HG03558 (cell line): ENCODE data around the gene SKI.

Experiments used
- ATAC-seq: cut with Tn5 transposase; IDR thresholded peaks from one replicate; pipeline ENCODE4 v1.9.1; 2021; ENCODE audit warnings: moderate number of reproducible peaks; ENCODE audit not compliant: unreplicated experiment; ENCODE audit errors: extremely low read depth

Gene SKI

DNA sequence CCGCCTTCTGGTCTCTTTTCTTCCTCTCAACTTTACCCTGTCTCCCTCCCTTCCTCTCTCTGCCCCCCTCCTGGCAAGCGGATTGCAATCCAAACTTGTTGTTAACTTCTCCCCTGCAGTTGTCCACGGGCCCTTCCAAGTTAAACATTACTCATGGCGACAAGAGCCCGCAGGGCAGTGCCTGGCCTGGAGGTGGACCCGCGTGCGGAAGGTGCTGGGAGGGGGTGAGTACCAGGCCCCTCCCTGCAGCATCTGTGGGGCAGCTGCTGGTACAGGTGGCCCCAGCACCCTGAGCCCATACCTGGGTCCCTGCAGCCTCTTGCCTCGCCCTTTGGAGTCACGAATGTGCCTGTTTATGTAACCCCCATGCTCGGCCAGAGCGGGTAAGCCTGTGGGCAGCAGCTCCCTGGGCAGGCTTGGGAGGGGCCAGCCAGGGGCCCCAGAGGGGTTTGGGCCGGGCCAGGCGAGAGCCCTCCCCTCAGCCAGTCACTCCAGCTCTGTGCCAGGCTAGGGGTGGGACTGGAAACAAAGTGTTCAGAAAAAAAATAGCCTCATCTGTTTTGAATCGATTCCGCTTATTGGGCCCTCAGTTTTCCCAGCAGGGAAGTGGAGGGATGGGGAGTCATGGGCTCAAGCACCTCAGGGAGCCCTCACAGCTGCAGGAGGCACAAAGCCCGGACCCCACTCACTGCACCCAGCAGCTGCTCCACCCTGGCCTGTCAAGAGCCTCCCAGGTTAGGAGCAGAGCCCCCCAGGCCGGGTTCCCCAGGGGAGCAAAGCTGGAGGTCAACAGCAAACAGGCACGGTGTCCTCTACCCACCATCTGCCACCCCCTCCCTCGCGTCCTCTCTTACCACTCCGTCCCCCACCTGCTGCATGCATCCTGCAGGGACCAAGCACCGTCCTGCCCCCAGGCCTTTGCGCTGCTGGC lies 19.5 kb upstream of the SKI start:
- ATAC-seq: no peak

DNA sequence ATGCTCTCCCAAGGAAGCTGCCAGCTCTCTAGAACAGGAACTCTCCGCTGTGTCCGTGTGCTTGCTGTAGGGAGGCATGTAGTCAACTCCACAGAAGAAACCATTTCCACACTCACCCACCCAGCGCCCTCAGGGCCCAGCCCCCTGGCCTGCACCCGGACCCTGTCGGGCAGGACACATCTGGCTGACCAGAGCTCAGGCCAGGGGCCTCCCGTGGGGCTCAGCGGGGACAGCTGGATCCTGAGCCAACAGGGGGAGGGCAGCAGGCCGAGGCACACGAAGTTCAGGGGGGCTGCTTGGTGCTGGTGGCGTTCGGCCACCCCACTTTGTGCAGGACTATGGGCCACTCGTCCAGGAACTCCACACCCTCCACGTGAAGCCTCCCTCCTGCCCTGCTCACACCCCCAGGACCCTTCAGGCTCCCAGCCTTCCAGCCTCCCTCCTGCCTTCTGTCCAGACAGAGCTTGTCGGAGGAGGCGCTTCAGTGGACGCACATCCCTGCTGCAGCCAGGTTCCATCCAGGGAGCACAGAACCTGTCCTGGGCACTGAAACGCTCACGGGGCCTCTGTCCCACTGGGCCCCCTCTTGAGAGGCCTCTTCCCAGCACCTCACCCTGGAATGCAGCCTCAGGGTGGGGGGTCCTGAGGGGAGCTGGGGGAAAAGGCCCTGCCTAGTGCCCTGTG lies 18.6 kb upstream of the SKI start:
- ATAC-seq: no peak

DNA sequence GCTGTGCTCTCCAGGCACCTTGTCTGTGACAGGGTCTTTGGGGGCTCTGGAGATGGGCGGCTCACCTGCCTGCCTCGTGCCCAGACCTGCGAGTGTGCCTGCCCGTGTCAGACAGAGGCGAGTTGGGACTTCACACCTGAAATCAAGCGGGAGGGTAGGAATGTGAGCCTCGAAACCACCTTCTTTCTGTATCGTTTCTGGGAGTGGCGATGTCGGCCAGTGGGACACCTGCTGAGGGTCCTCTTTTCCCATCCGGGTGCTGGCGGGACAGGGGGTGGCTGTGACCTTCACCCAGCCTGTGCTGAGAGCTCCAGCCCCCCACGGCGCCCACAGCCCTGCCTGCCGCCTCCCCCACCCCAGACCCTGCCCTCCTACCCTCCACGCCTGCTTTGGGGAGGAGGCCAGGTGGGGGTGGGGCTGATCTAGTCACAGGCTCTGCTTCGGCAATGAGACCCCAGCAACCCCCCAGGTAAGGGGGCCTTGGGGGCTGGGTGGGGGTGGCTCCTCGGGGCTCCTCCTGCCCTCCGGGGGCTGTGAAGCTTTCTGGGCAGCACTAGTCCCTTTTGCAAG lies 17.9 kb upstream of the SKI start:
- ATAC-seq: no peak

DNA sequence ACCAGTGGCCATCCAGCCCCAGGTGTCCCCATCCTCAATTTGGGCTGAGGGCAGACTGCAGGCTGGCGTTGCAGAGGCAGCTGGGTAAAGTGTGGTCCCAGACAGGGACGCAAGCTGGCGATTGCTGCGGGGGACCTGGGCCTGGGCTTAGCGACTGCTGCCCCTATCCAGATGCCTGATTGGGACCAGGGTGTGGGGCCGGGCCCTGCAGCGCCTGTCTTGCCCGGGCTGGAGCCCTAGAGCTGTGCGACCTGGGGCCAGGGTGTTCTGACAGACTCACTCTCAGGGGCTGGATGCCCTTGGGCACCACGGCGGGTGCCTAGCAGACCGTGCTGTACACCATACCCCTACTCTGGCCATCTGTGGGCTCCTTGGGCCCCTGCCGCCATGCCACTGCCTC lies 17.3 kb upstream of the SKI start:
- no peak for ATAC-seq

DNA sequence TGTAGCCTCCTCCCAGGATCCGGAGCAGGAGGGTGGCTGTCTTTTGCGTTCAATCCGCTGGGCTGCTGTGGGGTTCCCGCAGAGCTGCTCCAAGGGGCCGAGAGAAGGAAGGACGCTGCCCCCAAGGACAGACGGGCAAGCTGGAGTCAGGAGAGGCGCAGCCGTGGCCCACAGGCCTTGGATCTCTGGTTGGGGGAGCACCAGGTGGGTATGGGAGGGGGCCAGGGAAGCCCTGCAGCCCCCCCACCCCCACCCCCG lies 15.9 kb upstream of the SKI start:
- no peak for ATAC-seq

DNA sequence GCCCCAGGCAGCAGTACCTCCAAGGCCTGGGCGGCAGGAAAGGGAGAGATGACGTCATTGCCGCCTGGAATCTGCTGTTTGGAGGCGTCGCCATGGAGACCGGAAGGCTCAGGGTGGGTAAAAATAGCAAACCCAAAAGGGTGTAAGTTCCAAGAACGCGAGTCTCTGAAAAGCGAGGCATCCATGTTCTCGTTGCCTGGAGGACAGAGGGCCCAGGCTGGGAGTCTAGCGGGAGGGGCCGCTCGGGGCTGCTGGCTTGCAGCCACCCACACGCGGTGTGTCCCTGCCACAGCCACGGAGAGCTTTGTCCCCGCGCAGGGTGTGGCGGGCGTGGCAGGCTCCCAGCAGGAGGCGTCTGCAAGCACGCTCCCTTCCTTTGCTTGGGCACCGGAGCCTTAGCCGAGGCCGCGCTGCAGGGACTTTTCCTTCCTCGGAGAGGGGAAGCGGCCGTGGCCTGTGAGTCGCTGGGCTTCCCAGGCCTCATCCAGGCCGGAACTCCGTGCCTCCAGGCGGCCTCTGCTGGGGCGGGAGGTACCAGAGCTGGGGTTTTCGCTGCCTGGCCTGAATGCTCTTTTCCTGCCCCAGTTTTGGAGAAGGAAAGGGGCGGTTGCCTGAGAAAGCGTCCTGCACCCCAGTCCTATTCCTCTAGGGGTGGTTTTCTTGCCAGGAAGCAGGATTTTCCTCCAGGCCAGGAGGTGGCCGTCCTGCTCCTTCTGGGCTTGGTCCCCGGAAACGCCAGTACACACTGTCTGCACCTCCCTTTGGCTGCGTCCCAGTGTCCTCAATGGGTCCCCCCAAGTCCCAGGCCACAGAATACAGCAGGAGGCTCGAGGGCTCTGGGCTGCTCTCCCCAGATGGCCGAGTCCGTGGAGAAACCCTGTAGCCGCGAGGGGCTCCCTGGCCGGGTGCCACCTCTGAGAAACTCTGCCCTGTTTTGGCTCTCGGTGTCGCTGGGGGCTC lies 15.3 kb upstream of the SKI start:
- ATAC-seq: no peak

DNA sequence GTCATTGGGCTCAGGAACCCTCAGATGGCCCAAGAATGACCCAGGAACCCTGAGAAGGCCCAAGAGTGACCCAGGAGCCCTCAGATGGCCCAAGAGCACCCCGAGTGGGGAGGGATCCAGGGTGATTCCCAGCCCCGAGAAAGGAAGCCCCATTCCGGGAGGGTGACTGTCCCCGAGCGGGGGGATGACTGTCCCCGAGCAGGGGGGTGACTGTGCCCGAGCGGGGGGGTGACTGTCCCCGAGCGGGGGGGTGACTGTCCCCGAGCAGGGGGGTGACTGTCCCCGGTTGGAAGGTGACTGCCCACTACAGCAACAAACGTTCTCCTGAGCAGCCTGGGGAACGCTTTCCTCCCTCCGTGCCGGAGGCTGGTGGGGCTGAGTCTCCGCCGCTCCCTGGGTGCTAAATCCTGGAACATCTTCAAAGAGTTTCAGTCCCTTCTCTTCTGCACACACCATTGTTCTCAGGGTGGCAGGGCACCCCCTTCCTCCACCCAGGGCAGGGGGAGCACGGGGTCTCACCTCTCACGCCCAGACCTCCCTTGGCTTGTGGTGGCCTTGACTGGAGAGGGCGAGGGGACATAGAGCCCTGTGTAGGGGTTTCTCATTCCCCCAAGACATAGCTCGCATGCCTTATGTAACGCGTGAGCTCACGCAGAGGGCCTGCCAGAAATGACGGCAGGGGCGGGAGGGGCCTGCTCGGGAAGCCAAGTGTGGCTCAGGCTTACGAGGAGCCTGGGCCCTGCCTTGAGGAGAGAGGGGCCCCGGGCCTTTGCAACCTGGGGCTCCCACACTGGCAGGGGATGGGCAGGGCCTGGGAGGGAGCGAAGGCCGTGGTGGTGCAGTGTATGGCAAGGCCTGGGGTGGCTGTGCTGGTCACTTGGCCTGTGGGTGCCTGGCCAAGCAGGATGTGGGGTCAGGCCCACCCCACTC lies 14.3 kb upstream of the SKI start:
- ATAC-seq: no peak

DNA sequence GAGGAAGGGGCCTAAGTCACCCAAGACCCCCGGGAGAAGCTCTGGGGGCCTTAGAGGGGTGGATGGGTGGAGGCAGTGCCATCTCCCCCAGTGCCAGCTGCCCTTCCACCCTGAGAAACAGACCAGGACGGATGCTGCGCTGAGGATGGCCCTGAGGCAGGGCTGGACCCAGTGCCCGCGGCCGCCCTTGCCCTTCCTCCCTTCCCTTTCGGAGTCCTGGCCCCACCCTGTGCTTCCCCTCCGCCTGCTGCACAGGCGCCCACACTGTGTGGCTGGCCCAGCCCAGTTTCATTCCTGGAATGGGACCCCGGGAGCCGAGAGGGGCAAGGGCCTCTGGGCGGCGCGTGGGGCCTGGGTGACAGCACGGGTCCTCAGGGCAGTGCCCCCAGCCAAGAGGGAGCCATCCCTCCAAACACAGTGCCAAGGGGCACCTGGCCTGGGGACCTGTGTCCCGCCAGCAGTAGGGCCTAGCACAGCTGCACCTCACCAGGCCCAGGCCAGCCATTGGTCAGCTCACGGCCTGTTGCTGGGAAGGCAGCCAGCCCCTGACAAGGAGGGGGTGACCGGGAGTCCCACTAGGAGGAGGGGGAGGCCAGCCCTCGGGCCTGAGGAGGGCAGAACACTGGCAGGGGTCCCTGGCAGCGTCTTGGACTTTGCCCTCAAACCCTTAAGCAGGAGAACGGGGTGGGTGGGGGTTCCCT lies 13.4 kb upstream of the SKI start:
- ATAC-seq: no peak

DNA sequence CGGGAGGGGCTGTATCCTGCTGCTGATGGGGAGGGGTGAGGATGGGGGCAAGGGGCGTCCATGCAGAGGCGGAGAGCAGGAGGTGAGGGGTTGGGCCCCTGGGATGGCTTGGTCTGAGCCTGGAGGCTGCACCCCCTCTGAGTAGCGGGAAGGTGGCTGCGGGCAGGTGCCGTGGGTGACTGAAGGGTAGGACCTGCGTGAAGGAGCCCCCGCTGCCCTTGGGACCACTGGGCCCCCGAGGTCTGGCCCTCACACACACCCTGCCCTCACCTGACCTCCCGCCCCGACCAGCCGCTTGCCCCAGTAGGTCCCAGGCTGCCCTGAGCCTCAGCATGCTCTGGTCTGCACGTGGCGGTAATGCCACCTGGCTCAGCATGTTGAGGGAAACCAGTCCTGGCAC lies 12.8 kb upstream of the SKI start:
- ATAC-seq: no peak

DNA sequence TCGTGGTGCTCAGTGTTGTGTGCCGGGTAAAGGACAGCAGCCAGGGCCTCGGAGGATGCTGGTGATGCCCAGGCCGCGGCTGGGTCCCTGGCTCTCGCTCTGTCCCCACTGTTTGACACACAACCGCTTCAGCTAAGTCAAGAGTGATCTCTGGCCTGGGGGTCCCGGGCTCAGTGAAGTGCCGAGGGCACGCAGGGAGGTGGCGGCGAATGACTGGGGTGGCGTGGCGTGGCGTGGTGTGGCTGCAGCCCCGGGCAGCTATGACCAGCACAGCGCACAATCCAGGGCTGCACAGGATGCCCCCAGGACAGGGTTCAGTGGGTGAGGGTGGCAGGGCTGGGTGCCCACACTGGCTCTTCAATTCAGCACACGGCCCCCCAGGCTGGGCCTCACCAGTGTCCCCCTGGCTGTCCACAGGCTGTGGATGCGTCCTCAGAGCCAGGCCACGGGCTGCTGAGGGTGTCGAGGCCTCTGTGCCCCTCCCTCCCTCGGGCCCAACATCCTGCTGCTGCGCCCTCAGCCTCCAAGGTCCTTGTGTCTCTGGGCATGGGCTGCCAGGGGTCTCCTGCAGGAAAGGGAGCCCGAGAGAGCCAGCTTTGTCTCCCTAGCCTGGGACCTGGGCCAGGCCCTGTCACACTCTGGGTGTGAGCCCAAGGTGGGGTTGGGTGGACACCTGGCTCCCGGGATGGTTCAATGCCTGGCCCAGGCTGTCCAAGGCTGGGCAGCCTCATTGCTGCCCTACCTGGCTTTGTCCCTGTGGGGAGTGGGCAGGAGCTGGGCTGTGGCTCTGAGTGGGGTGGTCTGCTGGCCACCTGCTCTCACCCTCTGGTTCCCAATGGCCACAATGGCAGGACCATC lies 12.0 kb upstream of the SKI start:
- no peak for ATAC-seq

DNA sequence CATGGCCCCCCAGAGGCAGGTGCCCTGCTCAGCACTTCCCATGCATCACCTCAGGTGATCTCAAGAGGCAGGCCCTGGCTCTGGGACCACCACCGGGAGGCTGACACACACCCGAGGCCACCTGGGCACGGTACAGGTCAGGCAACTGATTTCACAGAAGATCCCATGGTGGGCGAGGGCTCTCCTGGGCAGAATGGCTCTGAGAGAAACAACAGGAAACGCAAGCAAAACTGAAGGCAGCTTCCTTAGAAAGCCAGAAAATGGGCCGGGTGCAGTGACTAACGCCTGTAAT lies 11.4 kb upstream of the SKI start:
- no peak for ATAC-seq

DNA sequence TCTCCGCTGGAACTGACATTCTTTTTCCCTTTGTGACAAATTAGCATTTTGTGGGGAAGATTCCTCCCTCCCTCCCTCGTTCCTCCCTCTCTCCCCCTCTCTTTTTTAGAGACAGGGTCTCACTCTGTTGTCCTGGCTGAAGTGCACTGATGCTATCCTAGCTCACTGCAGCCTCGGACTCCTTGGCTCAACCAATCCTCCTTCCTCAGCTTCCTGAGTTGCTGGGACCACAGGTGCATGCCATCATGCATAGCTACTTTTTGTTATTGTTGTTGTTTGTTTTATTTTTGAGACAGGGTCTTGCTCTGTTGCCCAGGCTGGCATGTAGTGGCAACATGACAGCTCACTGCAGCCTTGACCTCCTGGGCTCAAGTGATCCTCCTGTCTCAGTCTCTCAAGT lies 6.8 kb upstream of the SKI start:
- no peak for ATAC-seq

DNA sequence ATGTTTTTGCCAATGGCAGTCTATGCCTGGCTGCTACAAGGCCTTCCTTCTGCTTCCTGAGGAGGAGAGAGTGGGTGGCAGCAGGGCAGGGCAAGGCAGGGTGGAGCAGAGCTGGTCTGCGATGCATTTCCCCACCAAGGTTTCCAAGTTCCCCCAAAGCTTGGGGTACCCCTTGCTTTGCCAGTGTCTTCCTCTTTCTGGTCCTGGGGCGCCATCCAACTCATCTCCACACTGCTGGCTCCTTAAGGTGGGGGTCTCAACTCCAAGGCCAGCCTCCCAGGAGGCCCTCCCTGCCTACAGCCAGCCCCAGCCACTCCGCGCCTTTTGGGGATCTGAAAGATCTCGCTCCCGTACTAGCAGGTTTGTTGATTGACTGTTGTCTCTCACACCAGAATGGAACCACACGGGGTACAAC lies 3.9 kb upstream of the SKI start:
- ATAC-seq: no peak

DNA sequence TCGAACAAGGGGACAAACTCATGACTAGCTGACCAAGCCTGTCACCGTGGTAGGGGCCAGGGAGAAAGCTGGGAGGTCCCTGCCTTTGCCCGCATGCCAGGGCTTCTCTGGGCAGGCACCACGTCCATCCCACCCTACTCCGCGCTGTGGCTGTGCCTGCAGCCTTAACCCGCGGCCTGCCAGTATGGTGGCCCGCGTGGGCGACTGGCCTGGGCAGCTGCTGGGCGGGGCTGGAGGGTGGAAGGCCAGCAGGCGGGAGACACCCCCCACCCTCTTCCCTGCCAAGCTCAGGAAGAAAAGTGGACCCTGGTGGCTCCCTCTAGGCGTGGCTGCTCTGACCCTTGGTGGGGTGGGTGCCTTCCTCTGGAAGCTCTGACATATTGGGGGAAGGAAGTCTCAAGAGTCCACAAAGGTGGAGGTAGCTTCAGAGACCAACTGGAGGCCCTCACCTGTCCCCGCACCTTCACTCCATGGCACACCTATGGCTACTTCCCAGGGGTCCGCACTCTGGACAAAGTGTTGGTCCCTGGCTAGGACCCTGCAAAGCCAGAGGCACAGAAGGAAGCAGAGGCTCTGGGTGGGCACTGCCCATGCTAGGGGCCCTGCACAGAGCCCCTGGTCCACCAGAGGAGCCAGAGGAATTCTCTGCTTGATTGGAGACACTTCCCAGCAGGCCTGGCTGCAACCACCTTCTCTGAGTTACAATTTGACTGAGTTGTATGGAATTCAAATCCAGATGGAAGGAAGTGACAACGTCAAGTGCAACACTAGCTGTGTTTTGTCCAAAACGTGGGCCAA lies 3.3 kb upstream of the SKI start:
- ATAC-seq: no peak

DNA sequence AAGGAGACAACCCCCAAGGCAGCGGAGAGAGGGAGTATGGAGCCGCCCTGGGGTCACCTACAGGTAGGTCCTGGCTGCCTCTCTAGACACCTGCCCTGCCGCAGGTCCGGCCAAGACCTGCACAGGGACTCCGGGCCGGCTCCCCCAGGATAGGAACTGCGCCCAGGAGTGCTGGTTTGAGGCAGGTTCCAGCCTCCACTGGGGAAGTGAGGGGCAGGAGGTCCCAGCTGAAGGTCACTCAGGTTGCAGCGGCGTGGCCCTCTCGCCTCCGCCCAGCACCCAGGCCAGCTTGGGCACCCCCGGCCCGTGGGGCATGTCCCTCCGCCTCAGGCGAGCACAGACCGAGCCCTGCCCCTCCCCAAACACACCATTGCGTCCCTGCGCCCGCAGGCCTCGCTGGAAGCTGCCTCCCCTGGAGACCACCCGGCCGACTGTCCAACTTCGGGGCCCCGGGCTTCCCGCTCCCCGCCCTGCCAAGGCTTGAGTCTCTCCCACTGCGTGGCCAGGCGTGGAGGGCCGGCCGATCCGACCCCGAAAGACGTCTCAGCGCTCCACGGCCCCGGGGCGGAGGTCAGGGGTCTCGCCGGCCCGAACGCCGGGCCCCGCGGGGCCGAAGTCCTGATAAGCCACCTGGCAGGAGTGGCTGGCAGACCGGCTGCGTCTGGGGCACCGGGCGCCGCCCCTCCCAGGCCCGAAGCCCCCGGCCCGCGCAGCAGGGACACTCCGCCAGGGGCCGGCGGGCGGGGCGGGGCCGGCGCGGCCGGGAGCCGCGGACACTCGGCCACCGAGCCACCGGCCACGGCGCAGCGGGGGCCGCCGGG lies 1.4 kb upstream of the SKI start:
- no peak for ATAC-seq

DNA sequence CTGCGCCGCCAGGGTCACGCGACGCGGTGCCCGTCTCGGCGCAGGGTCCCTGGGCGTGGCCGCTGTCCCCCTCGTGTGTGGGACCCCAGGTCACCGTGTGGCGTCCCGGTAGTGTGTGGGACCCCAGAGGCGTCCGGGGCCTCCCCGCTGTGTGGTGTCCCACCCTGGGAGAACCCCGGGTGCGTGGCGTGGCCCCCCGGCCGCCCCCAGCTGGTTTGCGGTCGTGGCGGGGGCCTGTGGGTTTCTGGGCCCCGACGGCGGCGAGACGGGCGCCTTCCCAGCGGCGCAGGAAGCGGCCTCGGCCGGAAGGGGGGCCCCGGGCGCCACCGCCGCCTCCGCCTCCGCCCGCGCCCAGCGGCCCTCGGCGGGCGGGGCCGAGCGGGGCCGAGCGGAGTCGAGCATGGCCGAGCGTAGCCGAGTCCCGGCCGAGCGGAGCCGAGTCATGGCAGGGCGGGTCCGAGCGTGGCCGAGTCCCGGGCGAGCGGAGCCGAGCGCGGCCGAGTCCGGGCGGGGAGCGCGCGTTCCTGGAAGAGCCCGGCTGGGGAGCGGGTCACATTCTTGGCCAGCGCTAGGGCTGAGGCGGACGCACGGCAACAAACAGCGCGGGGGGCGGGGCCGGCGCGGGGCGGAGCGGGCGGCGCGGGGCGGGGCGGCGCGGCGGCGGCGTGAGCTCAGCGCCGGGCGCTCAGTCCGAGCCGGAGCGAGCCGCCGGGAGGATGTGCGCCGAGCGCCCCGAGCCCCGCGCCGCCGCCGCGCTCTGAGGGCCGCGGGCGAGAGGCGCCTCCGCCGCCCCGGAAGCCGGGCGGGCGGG lies 568 bp upstream of the SKI start:
- peak; percentile 63 for ATAC-seq
